Astrocyte (in vitro differentiated cells and primary cell): ENCODE measurements around the gene ADGRG6. TPM values are rescaled to one million over a fixed set of nuclear protein-coding genes. Genes with fewer than 3 reads are reported as not detected.

Experiments
- DNase-seq: peaks from one replicate; pipeline ENCODE4 v3.0.0-alpha.2; 2010; ENCODE audit warnings: low read depth
- FAIRE-seq: peaks from 2 replicates; lab custom pipeline; 2011; peaks lifted over from hg19 to GRCh38; lab: Jason Lieb, UNC
- H2AFZ ChIP-seq: 2 replicates; pipeline ENCODE4 v1.6.0; 2012; ENCODE audit warnings: low read depth, low read length, inconsistent platforms
- H3K27ac ChIP-seq: 2 replicates; pipeline ENCODE4 v1.5.1; 2011; ENCODE audit warnings: low read depth, low read length, inconsistent platforms
- H3K27me3 ChIP-seq: 2 replicates; pipeline ENCODE4 v1.6.0; 2011; ENCODE audit warnings: low read length, inconsistent platforms; ENCODE audit not compliant: insufficient read depth
- H3K36me3 ChIP-seq: 2 replicates; pipeline ENCODE4 v1.5.1; 2011; ENCODE audit warnings: low read length, inconsistent platforms; ENCODE audit not compliant: insufficient read depth
- H3K4me1 ChIP-seq: 2 replicates; pipeline ENCODE4 v1.5.1; 2011; ENCODE audit warnings: low read length, inconsistent platforms; ENCODE audit not compliant: insufficient read depth
- H3K4me2 ChIP-seq: 2 replicates; pipeline ENCODE4 v1.6.0; 2012; ENCODE audit warnings: low read length, inconsistent platforms
- H3K4me3 ChIP-seq: 2 replicates; pipeline ENCODE4 v1.5.1; 2011; ENCODE audit warnings: low read depth, mild to moderate bottlenecking, low read length, inconsistent platforms; ENCODE audit not compliant: insufficient read depth
- H3K79me2 ChIP-seq: 2 replicates; pipeline ENCODE4 v1.6.0; 2012; ENCODE audit warnings: mild to moderate bottlenecking, low read length, inconsistent platforms; ENCODE audit not compliant: insufficient read depth
- H3K9ac ChIP-seq: 2 replicates; pipeline ENCODE4 v1.6.0; 2012; ENCODE audit warnings: mild to moderate bottlenecking, low read length, inconsistent platforms
- H3K9me3 ChIP-seq: 2 replicates; pipeline ENCODE4 v1.5.1; 2012; ENCODE audit warnings: low read depth, mild to moderate bottlenecking, low read length, inconsistent platforms; ENCODE audit not compliant: insufficient read depth
- H4K20me1 ChIP-seq: 2 replicates; pipeline ENCODE4 v1.6.0; 2012; ENCODE audit warnings: low read length, inconsistent platforms; ENCODE audit not compliant: insufficient read depth
- H3K27ac Mint-ChIP-seq: one replicate; pipeline ENCODE4 v1.8.0; 2021; ENCODE audit warnings: mild to moderate bottlenecking, mixed read lengths; ENCODE audit not compliant: unreplicated experiment
- H3K27me3 Mint-ChIP-seq: one replicate; pipeline ENCODE4 v1.8.0; 2021; ENCODE audit warnings: low read depth, mixed read lengths; ENCODE audit not compliant: unreplicated experiment
- H3K36me3 Mint-ChIP-seq: one replicate; pipeline ENCODE4 v1.8.0; 2021; ENCODE audit warnings: low read depth, mixed read lengths; ENCODE audit not compliant: unreplicated experiment
- H3K4me1 Mint-ChIP-seq: one replicate; pipeline ENCODE4 v1.8.0; 2021; ENCODE audit warnings: low read depth, mixed read lengths; ENCODE audit not compliant: unreplicated experiment
- H3K4me3 Mint-ChIP-seq: one replicate; pipeline ENCODE4 v1.8.0; 2021; ENCODE audit warnings: mild to moderate bottlenecking, moderate library complexity, mixed read lengths; ENCODE audit not compliant: unreplicated experiment
- H3K9me3 Mint-ChIP-seq: one replicate; pipeline ENCODE4 v1.8.0; 2021; ENCODE audit warnings: mild to moderate bottlenecking, mixed read lengths; ENCODE audit not compliant: unreplicated experiment
- CTCF ChIP-seq: IDR thresholded peaks from 2 replicates; pipeline ENCODE4 v1.5.1; 2011; ENCODE audit warnings: low read depth, mild to moderate bottlenecking, inconsistent platforms, low read length, moderate library complexity; ENCODE audit not compliant: insufficient read depth
- EZH2 ChIP-seq: IDR thresholded peaks from 2 replicates; pipeline ENCODE4 v1.6.1; 2012; ENCODE audit warnings: mild to moderate bottlenecking, low read length, inconsistent platforms; ENCODE audit not compliant: insufficient read depth
- total RNA-seq: library from RNA; stranded (reverse); gene quantifications from 2 replicates; pipeline ENCODE4 v1.2.1, GENCODE V29; 2021

ADGRG6 gene
- total RNA-seq, 1 donor from 2014 or later, result 98.2 TPM

- no peaks in the 10 kb centered on the region for H3K36me3 ChIP-seq
- H3K27ac Mint-ChIP-seq, result no peak overlapping the region
- no peak overlapping the region for H2AFZ ChIP-seq
- peaks cover 2% of the 10 kb centered on the region for H3K9me3 Mint-ChIP-seq
- no peaks in the 10 kb centered on the region for H3K27me3 ChIP-seq
- no peak overlapping the region for H3K4me3 ChIP-seq
- H4K20me1 ChIP-seq, result no peaks in the 10 kb centered on the region
- no peak for TF ChIP-seq CTCF
- no peak for TF ChIP-seq EZH2
- no peak overlapping the region for H3K9ac ChIP-seq
- no peaks in the 10 kb centered on the region for H3K9me3 ChIP-seq
- no peaks in the 10 kb centered on the region for H3K36me3 Mint-ChIP-seq
- no peak for DNase-seq
- H3K4me1 Mint-ChIP-seq, result peaks cover 13% of the 10 kb centered on the region
- no peak overlapping the region for H3K4me3 Mint-ChIP-seq
- H3K27me3 Mint-ChIP-seq, result no peaks in the 10 kb centered on the region
- no peaks in the 10 kb centered on the region for H3K79me2 ChIP-seq
- no peaks in the 10 kb centered on the region for H3K4me1 ChIP-seq
- no peak overlapping the region for H3K4me2 ChIP-seq
- FAIRE-seq, result peak; percentile 26
- H3K27ac ChIP-seq, result no peak overlapping the region
These were observed 9.5 kb upstream of the ADGRG6 start for GRCh38 chr6:142292166-142292924.

- Histone ChIP-seq H3K4me1 (peaks cover 4% of the 10 kb centered on the region), H3K9me3 (no peaks in the 10 kb centered on the region), H4K20me1 (no peaks in the 10 kb centered on the region), H3K36me3 (no peaks in the 10 kb centered on the region), H2AFZ (no peak overlapping the region), H3K4me2 (no peak overlapping the region), H3K9ac (no peak overlapping the region), H3K79me2 (no peaks in the 10 kb centered on the region), H3K27me3 (no peaks in the 10 kb centered on the region), H3K4me3 (no peak overlapping the region), H3K27ac (no peak overlapping the region)
- DNase-seq (no peak), FAIRE-seq (no peak)
- peaks cover 2% of the 10 kb centered on the region for H3K9me3 Mint-ChIP-seq
- no peaks in the 10 kb centered on the region for H3K27me3 Mint-ChIP-seq
- no peak overlapping the region for H3K4me3 Mint-ChIP-seq
- TF ChIP-seq EZH2 (no peak), CTCF (no peak)
- peaks cover 18% of the 10 kb centered on the region for H3K4me1 Mint-ChIP-seq
- no peak overlapping the region for H3K27ac Mint-ChIP-seq
- H3K36me3 Mint-ChIP-seq, result no peaks in the 10 kb centered on the region
These were observed 8.7 kb upstream of the ADGRG6 start for GRCh38 chr6:142293121-142293520.

DNA sequence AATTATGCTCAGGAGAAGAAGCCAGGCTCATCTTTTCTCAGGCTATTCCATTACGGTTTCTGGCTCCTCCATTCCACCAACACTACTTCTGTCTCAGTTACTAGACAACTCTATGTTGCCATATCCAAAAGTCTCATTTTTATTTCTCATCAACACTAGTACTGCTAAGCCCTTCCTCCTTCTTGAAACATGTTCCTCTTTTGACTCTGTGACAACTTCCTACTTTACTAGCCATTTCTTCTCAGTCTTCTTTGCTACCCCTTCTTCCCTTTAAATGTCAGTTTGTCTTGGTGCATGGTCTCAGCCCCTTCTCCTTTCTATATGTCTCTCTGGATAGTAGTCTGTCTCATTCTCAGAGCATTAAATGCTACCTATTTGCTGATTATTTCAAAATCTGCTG is 7.1 kb upstream of the ADGRG6 start:
- H3K27me3 Mint-ChIP-seq, result no peaks in the 10 kb centered on the region
- no peak for DNase-seq

More for the DNA sequence above, 7.1 kb upstream of the ADGRG6 start:
- no peaks in the 10 kb centered on the region for H3K27me3 ChIP-seq
- no peak for FAIRE-seq
- H3K79me2 ChIP-seq, result no peaks in the 10 kb centered on the region
- no peaks in the 10 kb centered on the region for H4K20me1 ChIP-seq
- H3K4me1 ChIP-seq, result peaks cover 7% of the 10 kb centered on the region
- H3K9ac ChIP-seq, result no peak overlapping the region
- no peak overlapping the region for H3K4me3 ChIP-seq
- TF ChIP-seq EZH2 (no peak), CTCF (no peak)
- Mint-ChIP-seq H3K9me3 (peaks cover 2% of the 10 kb centered on the region), H3K4me3 (no peak overlapping the region), H3K27ac (no peak overlapping the region), H3K4me1 (peaks cover 26% of the 10 kb centered on the region), H3K36me3 (no peaks in the 10 kb centered on the region)
- no peak overlapping the region for H2AFZ ChIP-seq
- H3K4me2 ChIP-seq, result no peak overlapping the region
- no peak overlapping the region for H3K27ac ChIP-seq
- H3K9me3 ChIP-seq, result no peaks in the 10 kb centered on the region
- no peaks in the 10 kb centered on the region for H3K36me3 ChIP-seq
